Stimulated activated CD8-positive, alpha-beta memory T cell treated with anti-CD3 and anti-CD28 coated beads, Interleukin-7, amount 100 ng/mL, for 4 hours (primary cell): Measurements from ENCODE around the gene SF3B4.
A peak's percentile ranks its signal among the peaks of the same experiment; 100 is the strongest.
"Not testable (repeated sequence)": the region's sequence is repeated elsewhere in the genome, so short reads cannot be mapped to it uniquely, and the experiment has no call there.

ENCODE experiments used
- DNase-seq, 2 donors: peaks; one replicate each; pipeline ENCODE4 v3.0.0-alpha.2; 2020; ENCODE audit warnings: low read depth in 2 of 2

The SF3B4 gene

GRCh38 chr1:149888247-149888998 is 39.2 kb downstream of the SF3B4 start:
- peak; percentile 55 to 59 for DNase-seq

- DNase-seq = peak; percentile 53 to 76
These were observed 40.0 kb downstream of the SF3B4 start for GRCh38 chr1:149887456-149888246.

- DNase-seq = not testable (repeated sequence)
These were observed 40.5 kb downstream of the SF3B4 start for GRCh38 chr1:149887196-149887455.

- peak; percentile 68 to 86 for DNase-seq
These were observed 41.0 kb downstream of the SF3B4 start for GRCh38 chr1:149886396-149887195.

- DNase-seq = not testable (repeated sequence)
These were observed 41.5 kb downstream of the SF3B4 start for GRCh38 chr1:149886121-149886395.

- peak; percentile 26 to 45 for DNase-seq
These were observed 42.1 kb downstream of the SF3B4 start for GRCh38 chr1:149885339-149886120.

- no peak for DNase-seq
These were observed 42.9 kb downstream of the SF3B4 start for GRCh38 chr1:149884433-149885338.

- no peak for DNase-seq
These were observed 43.9 kb downstream of the SF3B4 start for GRCh38 chr1:149883598-149884247.

- no peak for DNase-seq
These were observed 45.7 kb downstream of the SF3B4 start for GRCh38 chr1:149881876-149882275.

- no peak for DNase-seq
These were observed 48.0 kb downstream of the SF3B4 start for GRCh38 chr1:149879556-149879955.

- no peak for DNase-seq
These were observed 50.2 kb downstream of the SF3B4 start for GRCh38 chr1:149877211-149877946.
